B cell (primary cell): ENCODE results near the gene RBM34. TPM values are rescaled to one million over a fixed set of nuclear protein-coding genes. Genes with fewer than 3 reads are reported as not detected.

Source experiments
- ATAC-seq: fragments of 200-7000 bp; cut with Tn5 transposase; one replicate; pipeline ENCODE4 v1.10.0; 2021; ENCODE audit warnings: low read depth, mild to moderate bottlenecking, moderate number of reproducible peaks, moderate library complexity
- CTCF ChIA-PET: fragments of 350-600 bp; sonication (Branson Sonifier 250); formaldehyde crosslinking; loops from one replicate; lab custom pipeline; 2021; ENCODE audit warnings: antibody characterized with exemption, inconsistent platforms; lab: Charles Lee
- POLR2A ChIA-PET: fragments of 350-600 bp; sonication (Branson Sonifier 250); formaldehyde crosslinking; loops from one replicate; lab custom pipeline; 2021; ENCODE audit warnings: antibody characterized with exemption; lab: Charles Lee
- DNase-seq: peaks from one replicate; pipeline ENCODE4 v3.0.0; 2013
- H2AFZ ChIP-seq: 2 replicates; pipeline ENCODE4 v1.6.1; 2012; ENCODE audit warnings: mild to moderate bottlenecking, low read depth, low read length; ENCODE audit not compliant: insufficient read depth, poor library complexity, severe bottlenecking
- H3K27ac ChIP-seq, 2 donors: 1 replicate in 1 of 2; 2 replicates in 1 of 2; pipeline ENCODE4 v1.5.1; 2012 to 2013; ENCODE audit warnings: low read length in 2 of 2, mild to moderate bottlenecking in 2 of 2, moderate library complexity in 1 of 2
- H3K27me3 ChIP-seq, 4 experiments: fragments of 200-600 bp in 1 of 4; sonication (generic) in 1 of 4; replicated peaks in 1 of 4; 1 replicate in 2 of 4; 2 replicates in 2 of 4; pipeline versions ENCODE4 v1.6.1 to v1.7.0; 2013 to 2016; ENCODE audit warnings: low read length in 3 of 4, mild to moderate bottlenecking in 2 of 4, mixed read lengths in 1 of 4, moderate library complexity in 1 of 4; ENCODE audit not compliant: insufficient read depth in 4 of 4, control insufficient read depth in 3 of 4; ENCODE audit errors: control extremely low read depth in 1 of 4
- H3K36me3 ChIP-seq, 2 experiments: replicated peaks in 1 of 2; 1 replicate in 1 of 2; 2 replicates in 1 of 2; pipeline versions ENCODE4 v1.6.1 to v1.7.1; 2013; ENCODE audit warnings: low read length in 1 of 2; ENCODE audit not compliant: insufficient read depth in 2 of 2, control insufficient read depth in 1 of 2; ENCODE audit errors: control extremely low read depth in 1 of 2, extremely low read depth in 1 of 2
- H3K4me1 ChIP-seq, 2 donors: fragments of 200-600 bp in 1 of 2; sonication (generic) in 1 of 2; 1 replicate in 1 of 2; 2 replicates in 1 of 2; pipeline versions ENCODE4 v1.5.1 to v1.6.1; 2013 to 2017; ENCODE audit warnings: low read length in 2 of 2; ENCODE audit not compliant: control insufficient read depth in 2 of 2, insufficient read depth in 2 of 2
- H3K4me2 ChIP-seq: replicated peaks from 2 replicates; pipeline ENCODE3; 2012; ENCODE audit warnings: mild to moderate bottlenecking, low read depth, low read length; ENCODE audit not compliant: poor library complexity, severe bottlenecking
- H3K4me3 ChIP-seq, 5 experiments: fragments of 200-600 bp in 1 of 5; sonication (generic) in 1 of 5; 1 replicate in 3 of 5; 2 replicates in 2 of 5; pipeline versions ENCODE4 v1.5.1 to v1.7.0; 2011 to 2016; ENCODE audit warnings: low read length in 4 of 5, mild to moderate bottlenecking in 4 of 5, low read depth in 2 of 5, control low read depth in 1 of 5, moderate library complexity in 1 of 5; ENCODE audit not compliant: insufficient read depth in 1 of 5; ENCODE audit errors: control extremely low read depth in 1 of 5, extremely low read depth in 1 of 5
- H3K79me2 ChIP-seq: fragments of 200-600 bp; sonication (generic); one replicate; pipeline ENCODE4 v1.6.0; 2016; ENCODE audit warnings: low read length; ENCODE audit not compliant: control insufficient read depth, insufficient read depth
- H3K9ac ChIP-seq: fragments of 200-600 bp; sonication (generic); 2 replicates; pipeline ENCODE4 v1.6.1; 2017; ENCODE audit warnings: mild to moderate bottlenecking, low read length, moderate library complexity
- H3K9me3 ChIP-seq, 3 donors: one replicate each; pipeline versions ENCODE4 v1.6.1 to v1.7.1; 2013; ENCODE audit warnings: low read length in 2 of 3; ENCODE audit not compliant: control insufficient read depth in 2 of 3, insufficient read depth in 1 of 3; ENCODE audit errors: control extremely low read depth in 1 of 3
- H4K20me1 ChIP-seq: 2 replicates; pipeline ENCODE4 v1.6.0; 2012; ENCODE audit warnings: mild to moderate bottlenecking, low read length; ENCODE audit not compliant: insufficient read depth, control insufficient read depth, poor library complexity, severe bottlenecking
- H3K27ac Mint-ChIP-seq: one replicate; pipeline ENCODE4 v1.8.0; 2021; ENCODE audit warnings: mixed read lengths
- H3K27me3 Mint-ChIP-seq: one replicate; pipeline ENCODE4 v1.8.0; 2021; ENCODE audit warnings: mixed read lengths
- H3K4me1 Mint-ChIP-seq: one replicate; pipeline ENCODE4 v1.8.0; 2021; ENCODE audit warnings: mixed read lengths
- H3K4me3 Mint-ChIP-seq: one replicate; pipeline ENCODE4 v1.8.0; 2021; ENCODE audit warnings: mixed read lengths
- H3K9me3 Mint-ChIP-seq: one replicate; pipeline ENCODE4 v1.8.0; 2022; ENCODE audit warnings: mixed read lengths; ENCODE audit not compliant: insufficient read depth
- CTCF ChIP-seq: fragments of 200-600 bp; IDR thresholded peaks from one replicate; pipeline ENCODE4 v1.8.0; 2022; ENCODE audit warnings: antibody characterized with exemption, mild to moderate bottlenecking
- EZH2 ChIP-seq: IDR thresholded peaks from 2 replicates; pipeline ENCODE4 v1.6.1; 2012; ENCODE audit warnings: borderline replicate concordance, low read depth, mild to moderate bottlenecking, moderate library complexity, low read length; ENCODE audit not compliant: insufficient read depth, poor library complexity, severe bottlenecking
- WGBS: methylation state at CpG from one replicate; pipeline ENCODE4 v1.1.5; 2013; ENCODE audit warnings: missing lambda C conversion rate; ENCODE audit not compliant: insufficient coverage; 5-methylcytosine and 5-hydroxymethylcytosine counted together
- intact Hi-C: fragments of 100-400 bp; cut with micrococcal nuclease; formaldehyde crosslinking; loops from one replicate; pipeline ENCODE4 v1.10.0; 2022
- polyA plus RNA-seq: library from polyadenylated mRNA; depleted of rRNA; stranded (reverse); fragments of >200 nt; gene quantifications from 2 replicates; pipeline ENCODE4 v1.2.3, GENCODE V29; 2012
- total RNA-seq, 2 donors: library from RNA; stranded (reverse); fragments of 120-200 nt in 1 of 2; gene quantifications; 1 replicate in 1 of 2; 2 replicates in 1 of 2; pipeline versions ENCODE4 v1.2.3 to v1.2.4, GENCODE V29; 2013 to 2022

RBM34 gene
- total and polyA plus RNA-seq, 2 donors (not counting 1 experiment from before 2014, with no cell fraction given): 24.4 to 131 TPM

GRCh38 chr1:235138821-235139220 lies 22.2 kb downstream of the RBM34 start:
- Mint-ChIP-seq H3K4me1 (no peaks in the 10 kb centered on the region), H3K27ac (no peak overlapping the region), H3K27me3 (no peaks in the 10 kb centered on the region), H3K4me3 (no peak overlapping the region), H3K9me3 (no peaks in the 10 kb centered on the region)
- ChIA-PET CTCF (no interaction called here), POLR2A (interaction anchor here (1.5 kb wide), 1 partner anchor 22 kb away, joined by 3 read pairs; the partner anchor contains the start of gene RBM34)
- Histone ChIP-seq H2AFZ (no peak overlapping the region), H3K27me3 (no peaks in the 10 kb centered on the region), H3K4me3 (no peak overlapping the region), H3K9ac (no peak overlapping the region), H3K36me3 (peaks cover 19 to 75% of the 10 kb centered on the region in 2 experiments), H3K4me1 (no peaks in the 10 kb centered on the region), H4K20me1 (peaks cover 20% of the 10 kb centered on the region), H3K27ac (no peak overlapping the region), H3K4me2 (no peak overlapping the region), H3K79me2 (peaks cover 22% of the 10 kb centered on the region), H3K9me3 (no peaks in the 10 kb centered on the region)
- TF ChIP-seq CTCF: no peak
- no peak for TF ChIP-seq EZH2
- ATAC-seq: no peak
- DNase-seq: no peak
- 83% methylated on average over 2 of the region's 2 CpGs for WGBS
- intact Hi-C loops: no loop called here

- no peak overlapping the region for H3K4me3 Mint-ChIP-seq
- Histone ChIP-seq H3K27ac (no peak overlapping the region), H3K4me3 (no peak overlapping the region), H4K20me1 (peaks cover 8% of the 10 kb centered on the region), H3K4me1 (no peaks in the 10 kb centered on the region), H3K9me3 (no peaks in the 10 kb centered on the region), H3K27me3 (no peaks in the 10 kb centered on the region), H3K9ac (no peak overlapping the region), H3K36me3 (peaks cover 19 to 69% of the 10 kb centered on the region in 2 experiments), H2AFZ (no peak overlapping the region), H3K79me2 (peaks cover 3% of the 10 kb centered on the region), H3K4me2 (no peak overlapping the region)
- 100% methylated on average over 1 of the region's 4 CpGs for WGBS
- no peak for TF ChIP-seq EZH2
- TF ChIP-seq CTCF: no peak
- ATAC-seq (no peak), DNase-seq (no peak)
- ChIA-PET CTCF (no interaction called here), POLR2A (no interaction called here)
- intact Hi-C loops: no loop called here
- no peaks in the 10 kb centered on the region for H3K9me3 Mint-ChIP-seq
- no peaks in the 10 kb centered on the region for H3K4me1 Mint-ChIP-seq
- no peak overlapping the region for H3K27ac Mint-ChIP-seq
- H3K27me3 Mint-ChIP-seq: no peaks in the 10 kb centered on the region
Measured at GRCh38 chr1:235136111-235136510, 24.9 kb downstream of the RBM34 start.
